Left lobe of liver (tissue), 2 donors: ENCODE data around the gene GZMM. TPM values are rescaled to one million over a fixed set of nuclear protein-coding genes. Genes with fewer than 3 reads are reported as not detected.

Experiments
- ATAC-seq: fragments of 200-7000 bp; cut with Tn5 transposase; one replicate; pipeline ENCODE4 v1.9.1; 2020; ENCODE audit warnings: mild to moderate bottlenecking, moderate library complexity
- DNase-seq: peaks from one replicate; pipeline ENCODE4 v3.0.0-alpha.2; 2020; ENCODE audit warnings: low spot score
- total RNA-seq: library from RNA; stranded (reverse); gene quantifications from one replicate; pipeline ENCODE4 v1.2.1, GENCODE V29; 2021
- donor health status: DM: no; HTN: no; CAD: no; lungs with moderate emphysema.
- donor health status: DM: no; HTN: yes; CAD: no.

GZMM gene
- total RNA-seq, 1 donor from 2014 or later, result 0.33 TPM

- DNase-seq (no peak), ATAC-seq (no peak)
Observed at GRCh38 chr19:558770-559439, 15.1 kb downstream of the GZMM start.

- ATAC-seq (no peak), DNase-seq (no peak)
Observed at GRCh38 chr19:560121-560520, 16.3 kb downstream of the GZMM start.

GRCh38 chr19:566403-566802 lies 22.6 kb downstream of the GZMM start:
- DNase-seq, result peak; percentile 68
- peak; percentile 80 for ATAC-seq

- DNase-seq, result no peak
- no peak for ATAC-seq
Observed at GRCh38 chr19:566844-567243, 23.0 kb downstream of the GZMM start.

GRCh38 chr19:567296-567900 lies 23.5 kb downstream of the GZMM start:
- no peak for ATAC-seq
- no peak for DNase-seq

GRCh38 chr19:570251-570686 lies 26.4 kb downstream of the GZMM start:
- ATAC-seq, result no peak
- DNase-seq, result no peak

- no peak for ATAC-seq
- no peak for DNase-seq
Observed at GRCh38 chr19:570937-571565, 27.2 kb downstream of the GZMM start.

- no peak for ATAC-seq
- DNase-seq, result no peak
Observed at GRCh38 chr19:571566-571974, 27.7 kb downstream of the GZMM start.

- DNase-seq (peak; percentile 98), ATAC-seq (peak; percentile 86)
Observed at GRCh38 chr19:572140-572742, 28.4 kb downstream of the GZMM start, which contains the start of gene BSG. TSS of gene BSG (plus strand) at chr19:572596. CDS start at chr19:572635, 39 bp downstream.

- ATAC-seq (peak; percentile 2), DNase-seq (peak; percentile 74)
Observed at GRCh38 chr19:572743-573518, 29.1 kb downstream of the GZMM start.

- DNase-seq (no peak), ATAC-seq (no peak)
Observed at GRCh38 chr19:573519-573825, 29.6 kb downstream of the GZMM start.

- peak; percentile 66 for ATAC-seq
- peak; percentile 81 for DNase-seq
Observed at GRCh38 chr19:574658-575526, 31.0 kb downstream of the GZMM start.

GRCh38 chr19:575527-576506 lies 32.0 kb downstream of the GZMM start:
- ATAC-seq, result no peak
- no peak for DNase-seq

- DNase-seq, result no peak
Observed at GRCh38 chr19:576768-577438, 33.0 kb downstream of the GZMM start.

GRCh38 chr19:577439-578392 lies 33.9 kb downstream of the GZMM start:
- DNase-seq, result no peak
- no peak for ATAC-seq

More at GRCh38 chr19:576768-577438, 33.0 kb downstream of the GZMM start:
- no peak for ATAC-seq

- no peak for ATAC-seq
- no peak for DNase-seq
Observed at GRCh38 chr19:579111-579841, 35.4 kb downstream of the GZMM start.

GRCh38 chr19:579842-580155 lies 35.9 kb downstream of the GZMM start:
- DNase-seq (no peak), ATAC-seq (no peak)
